IPS DF 6.9 (cell line): ENCODE measurements around the gene SIGLEC7.

Source experiments
- DNase-seq: peaks from one replicate; pipeline ENCODE4 v3.0.0-alpha.2; 2013; ENCODE audit warnings: low read depth, low spot score
- H3K27ac ChIP-seq: one replicate; pipeline ENCODE4 v1.5.1; 2013; ENCODE audit warnings: low read length, control low read depth
- H3K27me3 ChIP-seq: 2 replicates; pipeline ENCODE4 v1.6.1; 2013; ENCODE audit warnings: mild to moderate bottlenecking, low read length; ENCODE audit not compliant: control insufficient read depth, insufficient read depth
- H3K36me3 ChIP-seq: 2 replicates; pipeline ENCODE4 v1.6.1; 2013; ENCODE audit warnings: low read length; ENCODE audit not compliant: control insufficient read depth, insufficient read depth
- H3K4me1 ChIP-seq: 2 replicates; pipeline ENCODE4 v1.6.1; 2013; ENCODE audit warnings: low read length; ENCODE audit not compliant: control insufficient read depth, insufficient read depth
- H3K4me3 ChIP-seq: 2 replicates; pipeline ENCODE4 v1.5.1; 2013; ENCODE audit warnings: mild to moderate bottlenecking, low read length
- H3K9me3 ChIP-seq: 2 replicates; pipeline ENCODE4 v1.6.1; 2013; ENCODE audit warnings: low read length, inconsistent platforms; ENCODE audit not compliant: control insufficient read depth, insufficient read depth
- WGBS: extraction: QIAGEN DNeasy Blood & Tissue Kit; methylation state at CpG from one replicate; pipeline ENCODE4 v1.1.7; 2013; ENCODE audit warnings: mixed read lengths, missing lambda C conversion rate; ENCODE audit not compliant: insufficient read length, insufficient coverage; 5-methylcytosine and 5-hydroxymethylcytosine counted together

SIGLEC7 gene

GRCh38 chr19:51116736-51117286 lies 25.3 kb upstream of the SIGLEC7 start:
- H3K4me1 ChIP-seq = no peaks in the 10 kb centered on the region
- H3K9me3 ChIP-seq = no peaks in the 10 kb centered on the region
- no peak overlapping the region for H3K4me3 ChIP-seq
- no CpG with 5 or more reads among the region's 6 CpGs for WGBS
- no peak for DNase-seq
- H3K36me3 ChIP-seq = no peaks in the 10 kb centered on the region
- no peaks in the 10 kb centered on the region for H3K27me3 ChIP-seq
- H3K27ac ChIP-seq = no peak overlapping the region

- no peak overlapping the region for H3K4me3 ChIP-seq
- H3K27ac ChIP-seq = no peak overlapping the region
- no peaks in the 10 kb centered on the region for H3K9me3 ChIP-seq
- no peak for DNase-seq
- no CpG with 5 or more reads among the region's 4 CpGs for WGBS
- H3K36me3 ChIP-seq = no peaks in the 10 kb centered on the region
- no peaks in the 10 kb centered on the region for H3K4me1 ChIP-seq
- H3K27me3 ChIP-seq = no peaks in the 10 kb centered on the region
These were observed 23.0 kb upstream of the SIGLEC7 start for GRCh38 chr19:51119101-51119500.

- no peak overlapping the region for H3K27ac ChIP-seq
- DNase-seq = no peak
- WGBS = no CpG with 5 or more reads among the region's 6 CpGs
- H3K4me3 ChIP-seq = no peak overlapping the region
- H3K36me3 ChIP-seq = no peaks in the 10 kb centered on the region
- H3K27me3 ChIP-seq = no peaks in the 10 kb centered on the region
- H3K4me1 ChIP-seq = no peaks in the 10 kb centered on the region
- no peaks in the 10 kb centered on the region for H3K9me3 ChIP-seq
These were observed 22.5 kb upstream of the SIGLEC7 start for GRCh38 chr19:51119611-51120010.

GRCh38 chr19:51120160-51120559 lies 21.9 kb upstream of the SIGLEC7 start:
- no peaks in the 10 kb centered on the region for H3K27me3 ChIP-seq

GRCh38 chr19:51121257-51121656 lies 20.8 kb upstream of the SIGLEC7 start:
- H3K4me3 ChIP-seq = no peak overlapping the region
- no CpG with 5 or more reads among the region's 8 CpGs for WGBS
- H3K27me3 ChIP-seq = no peaks in the 10 kb centered on the region
- H3K4me1 ChIP-seq = no peaks in the 10 kb centered on the region
- no peaks in the 10 kb centered on the region for H3K36me3 ChIP-seq
- H3K27ac ChIP-seq = no peak overlapping the region
- no peak for DNase-seq
- H3K9me3 ChIP-seq = no peaks in the 10 kb centered on the region

More at GRCh38 chr19:51120160-51120559, 21.9 kb upstream of the SIGLEC7 start:
- Histone ChIP-seq H3K4me3 (no peak overlapping the region), H3K4me1 (no peaks in the 10 kb centered on the region), H3K27ac (no peak overlapping the region), H3K9me3 (no peaks in the 10 kb centered on the region), H3K36me3 (no peaks in the 10 kb centered on the region)
- no CpG with 5 or more reads among the region's 6 CpGs for WGBS
- no peak for DNase-seq

GRCh38 chr19:51122112-51122981 lies 19.8 kb upstream of the SIGLEC7 start:
- H3K27me3 ChIP-seq = no peaks in the 10 kb centered on the region

GRCh38 chr19:51123381-51123800 lies 18.7 kb upstream of the SIGLEC7 start:
- no peaks in the 10 kb centered on the region for H3K36me3 ChIP-seq
- no peaks in the 10 kb centered on the region for H3K27me3 ChIP-seq
- no peak overlapping the region for H3K27ac ChIP-seq
- H3K4me3 ChIP-seq = no peak overlapping the region
- no peak for DNase-seq
- H3K9me3 ChIP-seq = no peaks in the 10 kb centered on the region
- WGBS = no CpG with 5 or more reads among the region's 6 CpGs
- H3K4me1 ChIP-seq = no peaks in the 10 kb centered on the region

More at GRCh38 chr19:51122112-51122981, 19.8 kb upstream of the SIGLEC7 start:
- H3K9me3 ChIP-seq = no peaks in the 10 kb centered on the region
- H3K4me3 ChIP-seq = no peak overlapping the region
- H3K36me3 ChIP-seq = no peaks in the 10 kb centered on the region
- no peak for DNase-seq
- H3K4me1 ChIP-seq = no peaks in the 10 kb centered on the region
- no CpG with 5 or more reads among the region's 22 CpGs for WGBS
- H3K27ac ChIP-seq = no peak overlapping the region

- no peak for DNase-seq
- Histone ChIP-seq H3K36me3 (no peaks in the 10 kb centered on the region), H3K9me3 (no peaks in the 10 kb centered on the region), H3K4me3 (no peak overlapping the region), H3K27ac (no peak overlapping the region), H3K27me3 (no peaks in the 10 kb centered on the region), H3K4me1 (no peaks in the 10 kb centered on the region)
- no CpG with 5 or more reads among the region's 9 CpGs for WGBS
These were observed 18.3 kb upstream of the SIGLEC7 start for GRCh38 chr19:51123802-51124201.

- WGBS = no CpG with 5 or more reads among the region's 9 CpGs
- Histone ChIP-seq H3K4me1 (no peaks in the 10 kb centered on the region), H3K27me3 (no peaks in the 10 kb centered on the region), H3K36me3 (no peaks in the 10 kb centered on the region), H3K4me3 (no peak overlapping the region), H3K27ac (no peak overlapping the region), H3K9me3 (no peaks in the 10 kb centered on the region)
- no peak for DNase-seq
These were observed 17.9 kb upstream of the SIGLEC7 start for GRCh38 chr19:51124216-51124615.

GRCh38 chr19:51124729-51125128 lies 17.4 kb upstream of the SIGLEC7 start, which contains the start of gene SIGLEC9:
Gene SIGLEC9, plus strand, starts transcription at chr19:51124906. Its CDS starts 69 bp downstream, at chr19:51124975.
- Histone ChIP-seq H3K4me1 (no peaks in the 10 kb centered on the region), H3K36me3 (no peaks in the 10 kb centered on the region), H3K27me3 (no peaks in the 10 kb centered on the region), H3K9me3 (no peaks in the 10 kb centered on the region), H3K4me3 (no peak within 1 kb of the TSS), H3K27ac (no peak within 1 kb of the TSS)
- no peak for DNase-seq
- WGBS = no CpG with 5 or more reads among the region's 14 CpGs
